SJCRH30 (cell line): ENCODE data around the gene RIMKLB. TPM values are rescaled to one million over a fixed set of nuclear protein-coding genes. Genes with fewer than 3 reads are reported as not detected.
"Not testable (repeated sequence)": the region's sequence is repeated elsewhere in the genome, so short reads cannot be mapped to it uniquely, and the experiment has no call there.

ENCODE experiments used
- DNase-seq, 2 experiments: peaks; one replicate each; pipeline ENCODE4 v3.0.0-alpha.2; 2015 to 2020
- H3K27ac ChIP-seq: fragments of 250-450 bp; sonication (Bioruptor Pico); 2 replicates; pipeline ENCODE4 v1.5.1; 2020; ENCODE audit warnings: mild to moderate bottlenecking, moderate library complexity
- H3K27me3 ChIP-seq: fragments of 250-450 bp; sonication (Bioruptor Pico); 2 replicates; pipeline ENCODE4 v1.5.1; 2020; ENCODE audit warnings: mild to moderate bottlenecking, moderate library complexity
- H3K36me3 ChIP-seq: fragments of 250-450 bp; sonication (Bioruptor Pico); 2 replicates; pipeline ENCODE4 v1.5.1; 2020; ENCODE audit warnings: mild to moderate bottlenecking, moderate library complexity
- H3K4me1 ChIP-seq: fragments of 250-450 bp; sonication (Bioruptor Pico); 2 replicates; pipeline ENCODE4 v1.5.1; 2020; ENCODE audit warnings: mild to moderate bottlenecking, moderate library complexity
- H3K4me3 ChIP-seq: fragments of 250-450 bp; sonication (Bioruptor Pico); 2 replicates; pipeline ENCODE4 v1.5.1; 2020; ENCODE audit warnings: mild to moderate bottlenecking, moderate library complexity
- H3K9me3 ChIP-seq: fragments of 250-450 bp; sonication (Bioruptor Pico); replicated peaks from 2 replicates; pipeline ENCODE4 v1.5.1; 2020; ENCODE audit warnings: mild to moderate bottlenecking, moderate library complexity
- total RNA-seq: library from RNA; depleted of rRNA; stranded (reverse); fragments of >200 nt; shearing (Covaris generic); gene quantifications from 2 replicates; pipeline ENCODE4 v1.2.3, GENCODE V29; 2014

RIMKLB gene
- total RNA-seq, 1 experiment from 2014 or later, result 63.1 TPM

DNA sequence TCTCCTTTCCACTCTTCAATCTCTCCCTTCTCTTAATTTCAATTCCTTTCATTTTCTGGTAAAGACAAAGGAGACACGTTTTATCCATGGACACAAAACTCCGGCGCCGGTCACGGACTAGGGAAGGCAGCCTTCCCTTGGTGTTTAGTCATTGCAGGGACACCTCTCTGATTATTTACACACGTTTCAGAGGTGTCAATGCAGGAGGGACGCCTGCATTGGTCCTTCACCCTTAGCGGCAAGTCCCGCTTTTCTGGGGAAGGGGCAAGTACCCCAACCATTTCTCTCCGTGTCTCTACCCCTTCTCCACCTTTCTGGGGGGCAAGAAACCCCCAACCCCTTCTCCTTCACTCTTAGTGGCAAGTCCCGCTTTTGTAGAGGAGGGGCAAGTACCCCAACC, 107.7 kb downstream of the RIMKLB start:
- not testable (repeated sequence) for H3K4me1 ChIP-seq, H3K9me3 ChIP-seq, DNase-seq, H3K27me3 ChIP-seq, H3K4me3 ChIP-seq, H3K36me3 ChIP-seq, H3K27ac ChIP-seq

- not testable (repeated sequence) for H3K36me3 ChIP-seq
Measured at GRCh38 chr12:8807084-8807483, 109.3 kb downstream of the RIMKLB start.

DNA sequence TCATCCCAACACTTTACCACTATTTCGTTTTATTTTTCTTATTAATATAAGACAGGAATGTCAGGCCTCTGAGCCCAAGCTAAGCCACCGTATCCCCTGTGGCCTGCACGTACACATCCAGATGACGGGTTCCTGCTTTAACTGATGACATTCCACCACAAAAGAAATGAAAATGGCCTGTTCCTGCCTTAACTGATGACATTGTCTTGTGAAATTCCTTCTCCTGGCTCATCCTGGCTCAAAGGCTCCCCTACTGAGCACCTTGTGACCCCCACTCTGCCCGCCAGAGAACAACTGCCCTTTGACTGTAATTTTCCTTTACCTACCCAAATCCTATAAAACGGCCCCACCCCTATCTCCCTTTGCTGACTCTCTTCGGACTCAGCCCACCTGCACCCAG, 112.3 kb downstream of the RIMKLB start:
- DNase-seq, H3K9me3 ChIP-seq, H3K4me1 ChIP-seq, H3K27ac ChIP-seq, H3K4me3 ChIP-seq, H3K27me3 ChIP-seq, H3K36me3 ChIP-seq: not testable (repeated sequence)

More at GRCh38 chr12:8807084-8807483, 109.3 kb downstream of the RIMKLB start:
- H3K4me1 ChIP-seq, DNase-seq, H3K9me3 ChIP-seq, H3K4me3 ChIP-seq, H3K27ac ChIP-seq, H3K27me3 ChIP-seq: not testable (repeated sequence)

GRCh38 chr12:8813572-8814357, 116.0 kb downstream of the RIMKLB start:
- H3K27ac ChIP-seq, result no peak overlapping the region
- H3K4me1 ChIP-seq, result no peaks in the 10 kb centered on the region
- H3K9me3 ChIP-seq, result no peaks in the 10 kb centered on the region
- H3K4me3 ChIP-seq, result no peak overlapping the region
- no peak for DNase-seq
- no peaks in the 10 kb centered on the region for H3K36me3 ChIP-seq
- no peaks in the 10 kb centered on the region for H3K27me3 ChIP-seq

GRCh38 chr12:8816448-8817050, 118.8 kb downstream of the RIMKLB start:
- H3K27me3 ChIP-seq, result no peaks in the 10 kb centered on the region
- H3K27ac ChIP-seq, result no peak overlapping the region
- 0 out of 2 replicates have a peak, but pooled peaks cover 3% of the 10 kb centered on the region for H3K4me1 ChIP-seq
- no peak overlapping the region for H3K4me3 ChIP-seq
- no peaks in the 10 kb centered on the region for H3K9me3 ChIP-seq
- no peaks in the 10 kb centered on the region for H3K36me3 ChIP-seq
- no peak for DNase-seq

DNA sequence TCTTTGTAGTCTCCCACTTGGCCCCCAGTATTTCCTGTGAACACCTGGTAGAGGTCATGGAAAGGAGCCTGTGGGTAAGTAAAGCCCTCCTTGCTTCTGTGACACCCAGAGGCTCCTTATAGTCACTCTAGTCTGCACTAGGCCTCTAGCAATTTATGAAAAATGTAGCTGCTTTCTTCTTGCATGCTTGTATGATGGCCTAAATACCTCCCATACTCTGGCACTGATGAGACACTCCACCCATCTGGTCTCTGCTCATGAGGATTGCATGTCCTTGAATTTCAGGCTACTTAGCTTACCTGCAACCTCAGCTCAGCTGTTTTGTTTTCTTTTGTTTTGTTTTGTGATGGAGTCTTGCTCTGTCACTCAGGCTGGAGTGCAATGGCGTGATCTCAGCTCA, 120.1 kb downstream of the RIMKLB start:
- peaks cover under 1% of the 10 kb centered on the region; the same call in 1 of the 2 replicates for H3K27me3 ChIP-seq
- H3K4me1 ChIP-seq, result 0 out of 2 replicates have a peak, but pooled peaks cover 3% of the 10 kb centered on the region
- DNase-seq, result no peak

GRCh38 chr12:8818526-8818925, 120.7 kb downstream of the RIMKLB start:
- Histone ChIP-seq H3K4me1 (0 out of 2 replicates have a peak, but pooled peaks cover 3% of the 10 kb centered on the region), H3K27me3 (peaks cover 5% of the 10 kb centered on the region; the same call in 1 of the 2 replicates), H3K4me3 (no peak overlapping the region), H3K27ac (no peak overlapping the region), H3K36me3 (no peaks in the 10 kb centered on the region), H3K9me3 (no peaks in the 10 kb centered on the region)
- DNase-seq, result no peak

More for the DNA sequence above, 120.1 kb downstream of the RIMKLB start:
- no peak overlapping the region for H3K27ac ChIP-seq
- H3K36me3 ChIP-seq, result no peaks in the 10 kb centered on the region
- no peaks in the 10 kb centered on the region for H3K9me3 ChIP-seq
- H3K4me3 ChIP-seq, result no peak overlapping the region

DNA sequence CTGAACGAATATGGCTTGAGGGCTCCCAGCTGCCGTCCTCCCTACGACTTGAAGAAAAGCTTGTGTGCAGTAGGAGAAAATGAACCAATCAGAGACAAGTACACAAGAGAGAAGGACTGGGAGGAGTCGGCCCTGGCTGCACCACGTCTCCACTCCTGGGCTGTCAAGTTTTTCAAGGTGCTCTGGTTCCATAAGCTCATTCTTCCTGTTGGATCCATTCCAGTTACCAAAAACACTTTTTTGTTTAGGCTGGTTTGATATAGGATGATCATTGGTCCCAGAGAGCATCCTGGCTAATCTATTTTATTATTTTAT, 121.8 kb downstream of the RIMKLB start:
- peak; percentile 7 to 47 for DNase-seq
- Histone ChIP-seq H3K27me3 (peaks cover 5% of the 10 kb centered on the region; the same call in 1 of the 2 replicates), H3K4me1 (0 out of 2 replicates have a peak, but pooled peaks cover 3% of the 10 kb centered on the region), H3K9me3 (no peaks in the 10 kb centered on the region), H3K27ac (no peak overlapping the region), H3K4me3 (no peak overlapping the region), H3K36me3 (no peaks in the 10 kb centered on the region)

GRCh38 chr12:8820676-8821407, 123.1 kb downstream of the RIMKLB start:
- not testable (repeated sequence) for DNase-seq, H3K4me3 ChIP-seq, H3K36me3 ChIP-seq, H3K4me1 ChIP-seq, H3K27me3 ChIP-seq, H3K9me3 ChIP-seq, H3K27ac ChIP-seq

- no peak overlapping the region for H3K27ac ChIP-seq
- H3K36me3 ChIP-seq, result no peaks in the 10 kb centered on the region
- peaks cover 5% of the 10 kb centered on the region; the same call in 1 of the 2 replicates for H3K27me3 ChIP-seq
- H3K9me3 ChIP-seq, result no peaks in the 10 kb centered on the region; the same call in 1 of the 2 replicates
- no peak for DNase-seq
- 0 out of 2 replicates have a peak, but pooled peaks cover 3% of the 10 kb centered on the region for H3K4me1 ChIP-seq
- H3K4me3 ChIP-seq, result no peak overlapping the region
Measured at GRCh38 chr12:8821591-8821990, 123.8 kb downstream of the RIMKLB start.

DNA sequence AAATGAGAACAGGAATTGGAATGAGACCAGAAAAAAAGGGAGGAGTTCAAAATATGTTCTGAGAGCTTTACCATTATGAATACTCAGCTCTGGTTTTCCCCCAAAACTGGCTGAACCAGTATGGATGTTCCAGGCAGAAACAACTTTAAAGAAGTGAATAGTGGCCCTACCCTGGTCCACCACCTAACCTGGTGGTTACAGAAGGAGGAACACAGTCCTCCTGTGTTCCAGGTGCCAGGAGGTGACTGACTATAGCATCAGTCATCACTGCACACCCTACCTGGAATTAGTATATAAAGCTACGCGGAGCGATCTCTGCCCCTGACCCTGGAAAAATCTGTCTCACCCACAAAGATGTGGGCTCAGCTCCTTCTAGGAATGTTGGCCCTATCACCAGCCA, 124.5 kb downstream of the RIMKLB start, which contains the start of gene A2ML1:
A2ML1 (plus strand) TSS at position 324 of the 400 bp plus-strand sequence; CDS start at position 355, 31 bp downstream.
- no peak for DNase-seq
- 0 out of 2 replicates have a peak, but pooled peaks cover 3% of the 10 kb centered on the region for H3K4me1 ChIP-seq

GRCh38 chr12:8823565-8824300, 125.9 kb downstream of the RIMKLB start:
- Histone ChIP-seq H3K4me1 (0 out of 2 replicates have a peak, but pooled peaks cover 3% of the 10 kb centered on the region), H3K9me3 (no peaks in the 10 kb centered on the region; the same call in 1 of the 2 replicates), H3K36me3 (no peaks in the 10 kb centered on the region), H3K27me3 (peaks cover 5% of the 10 kb centered on the region; the same call in 1 of the 2 replicates), H3K4me3 (no peak overlapping the region), H3K27ac (no peak overlapping the region)
- DNase-seq, result peak; percentile 56 to 79

More for the DNA sequence above, 124.5 kb downstream of the RIMKLB start, which contains the start of gene A2ML1:
- Histone ChIP-seq H3K4me3 (no peak within 1 kb of the TSS), H3K27me3 (peaks cover 5% of the 10 kb centered on the region; the same call in 1 of the 2 replicates), H3K9me3 (no peaks in the 10 kb centered on the region; the same call in 1 of the 2 replicates), H3K27ac (no peak within 1 kb of the TSS), H3K36me3 (no peaks in the 10 kb centered on the region)

DNA sequence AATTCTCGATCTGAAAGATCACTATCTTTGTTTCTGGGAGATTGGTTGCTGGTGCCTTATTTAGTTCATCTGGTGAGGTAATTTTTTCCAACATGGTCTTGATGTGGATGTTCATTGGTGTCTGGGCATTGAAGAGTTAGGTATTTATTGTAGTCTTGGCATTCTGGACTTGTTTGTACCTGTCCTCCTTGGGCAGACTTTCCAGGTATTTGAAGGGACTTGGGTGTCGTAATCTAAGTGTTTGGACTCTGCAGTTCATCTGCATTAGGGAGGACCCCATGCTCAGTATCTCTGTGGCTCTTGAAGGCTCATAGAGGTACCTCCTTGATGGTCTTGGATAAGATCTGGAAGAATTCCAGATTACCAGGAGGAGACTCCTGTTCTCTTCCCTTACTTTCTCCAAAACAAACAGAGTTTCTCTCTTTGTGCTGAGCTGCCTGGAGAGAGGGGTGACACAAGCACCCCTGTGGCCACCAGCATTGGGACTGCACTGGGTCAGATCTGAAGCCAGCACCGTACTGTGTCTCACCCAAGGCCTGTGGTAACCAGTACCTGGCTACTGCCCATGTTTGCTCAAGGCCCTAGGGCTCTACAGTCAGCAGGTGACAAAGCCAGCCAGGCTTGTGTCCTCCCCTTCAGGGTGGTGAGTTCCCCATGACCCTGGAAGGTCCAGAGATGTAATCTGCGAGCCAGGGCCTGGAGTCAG, 129.9 kb downstream of the RIMKLB start:
- Histone ChIP-seq H3K27ac (no peak overlapping the region), H3K4me1 (no peaks in the 10 kb centered on the region), H3K4me3 (no peak overlapping the region), H3K36me3 (no peaks in the 10 kb centered on the region), H3K9me3 (no peaks in the 10 kb centered on the region; the same call in 1 of the 2 replicates), H3K27me3 (peaks cover 5% of the 10 kb centered on the region; the same call in 1 of the 2 replicates)
- no peak for DNase-seq
